Endothelial cell of umbilical vein (primary cell): Measurements from ENCODE around the gene DPP10. TPM values are rescaled to one million over a fixed set of nuclear protein-coding genes. Genes with fewer than 3 reads are reported as not detected.

Experiments used
- BruUV-seq: library from RNA; stranded (reverse); fragments of 400-500 nt; replicated peaks from 2 replicates; lab custom pipeline; 2021; lab: Mats Ljungman, UMichigan
- CTCF ChIA-PET: fragments of 300-600, 350-600 bp; sonication (Branson Sonifier 250); formaldehyde crosslinking; loops from one replicate; lab custom pipeline; 2021; ENCODE audit warnings: antibody characterized with exemption, inconsistent platforms; lab: Charles Lee
- POLR2A ChIA-PET: fragments of 300-600, 350-600 bp; sonication (Branson Sonifier 250); formaldehyde crosslinking; loops from one replicate; lab custom pipeline; 2021; ENCODE audit warnings: antibody characterized with exemption, inconsistent platforms; lab: Charles Lee
- DNase-seq: peaks from one replicate; pipeline ENCODE4 v3.0.0-alpha.2; 2011; ENCODE audit warnings: low read depth, low spot score
- FAIRE-seq: peaks from 2 replicates; lab custom pipeline; 2011; peaks lifted over from hg19 to GRCh38; lab: Jason Lieb, UNC
- H2AFZ ChIP-seq: 2 replicates; pipeline ENCODE4 v1.6.0; 2012; ENCODE audit warnings: low read depth, low read length, control low read depth, inconsistent platforms
- H3K27ac ChIP-seq: 2 replicates; pipeline ENCODE4 v1.5.1; 2011; ENCODE audit warnings: low read depth, mild to moderate bottlenecking, control low read depth, low read length, moderate library complexity; ENCODE audit not compliant: insufficient read depth
- H3K27me3 ChIP-seq, 2 experiments: 2 replicates each; pipeline versions ENCODE4 v1.6.0 to v1.6.1; 2011; ENCODE audit warnings: low read length in 2 of 2, mixed read lengths in 1 of 2; ENCODE audit not compliant: control insufficient read depth in 2 of 2, insufficient read depth in 2 of 2
- H3K36me3 ChIP-seq, 2 experiments: 2 replicates in 1 of 2; 3 replicates in 1 of 2; pipeline ENCODE4 v1.5.1; 2011; ENCODE audit warnings: low read length in 2 of 2, mild to moderate bottlenecking in 1 of 2, moderate library complexity in 1 of 2; ENCODE audit not compliant: control insufficient read depth in 2 of 2, insufficient read depth in 2 of 2; ENCODE audit errors: extremely low read depth in 1 of 2
- H3K4me1 ChIP-seq: 3 replicates; pipeline ENCODE4 v1.5.1; 2011; ENCODE audit warnings: mild to moderate bottlenecking, low read length; ENCODE audit not compliant: control insufficient read depth, insufficient read depth; ENCODE audit errors: extremely low read depth
- H3K4me2 ChIP-seq: 2 replicates; pipeline ENCODE4 v1.6.1; 2011; ENCODE audit warnings: low read length, control low read depth, mixed read lengths; ENCODE audit not compliant: insufficient read depth
- H3K4me3 ChIP-seq, 3 experiments: fragments of 200-600 bp in 1 of 3; sonication (generic), shearing (Covaris generic) in 1 of 3; replicated peaks in 1 of 3; 2 replicates each; pipeline ENCODE4 v1.5.1; 2011 to 2016; ENCODE audit warnings: control low read depth in 3 of 3, low read length in 3 of 3, mild to moderate bottlenecking in 2 of 3, inconsistent platforms in 1 of 3, low read depth in 1 of 3, moderate library complexity in 1 of 3; ENCODE audit not compliant: insufficient read depth in 1 of 3
- H3K79me2 ChIP-seq: 2 replicates; pipeline ENCODE4 v1.6.0; 2012; ENCODE audit warnings: low read length, inconsistent platforms; ENCODE audit not compliant: control insufficient read depth, insufficient read depth
- H3K9ac ChIP-seq: replicated peaks from 2 replicates; pipeline ENCODE3; 2011; ENCODE audit warnings: low read length, control low read depth; ENCODE audit not compliant: insufficient read depth; ENCODE audit errors: extremely low read depth
- H3K9me1 ChIP-seq: replicated peaks from 3 replicates; pipeline ENCODE4 v1.6.0; 2011; ENCODE audit warnings: mild to moderate bottlenecking, low read length; ENCODE audit not compliant: control insufficient read depth, insufficient read depth; ENCODE audit errors: extremely low read depth
- H3K9me3 ChIP-seq: replicated peaks from 2 replicates; pipeline ENCODE4 v1.5.1; 2012; ENCODE audit warnings: low read length, inconsistent platforms; ENCODE audit not compliant: control insufficient read depth, insufficient read depth
- H4K20me1 ChIP-seq: replicated peaks from 2 replicates; pipeline ENCODE3; 2011; ENCODE audit warnings: mild to moderate bottlenecking, low read length; ENCODE audit not compliant: control insufficient read depth, insufficient read depth; ENCODE audit errors: extremely low read depth
- CTCF ChIP-seq, 2 donors: IDR thresholded peaks; 1 replicate in 1 of 2; 2 replicates in 1 of 2; pipeline ENCODE4 v1.5.1; 2011; ENCODE audit warnings: low read length in 2 of 2, mild to moderate bottlenecking in 2 of 2, moderate library complexity in 2 of 2, control low read depth in 1 of 2, inconsistent platforms in 1 of 2, low read depth in 1 of 2; ENCODE audit not compliant: insufficient read depth in 1 of 2; ENCODE audit errors: extremely low read depth in 1 of 2
- EZH2 ChIP-seq: IDR thresholded peaks from 2 replicates; pipeline ENCODE4 v1.6.1; 2012; ENCODE audit warnings: borderline replicate concordance, low read depth, mild to moderate bottlenecking, moderate library complexity, low read length, inconsistent platforms; ENCODE audit not compliant: severe bottlenecking
- FOS ChIP-seq: IDR thresholded peaks from 2 replicates; pipeline ENCODE4 v1.6.1; 2011; ENCODE audit warnings: mild to moderate bottlenecking, low read length, moderate library complexity, borderline replicate concordance; ENCODE audit not compliant: insufficient read depth
- GATA2 ChIP-seq: IDR thresholded peaks from 2 replicates; pipeline ENCODE4 v1.7.0; 2011; ENCODE audit warnings: low read depth, mild to moderate bottlenecking, moderate library complexity, mixed read lengths, low read length; ENCODE audit not compliant: insufficient read length, insufficient read depth
- JUN ChIP-seq: IDR thresholded peaks from 2 replicates; pipeline ENCODE4 v1.6.1; 2011; ENCODE audit warnings: borderline replicate concordance, low read depth; ENCODE audit not compliant: insufficient read length, insufficient read depth
- MAX ChIP-seq: IDR thresholded peaks from 2 replicates; pipeline ENCODE4 v1.6.1; 2011; ENCODE audit not compliant: insufficient read depth, insufficient read length
- MYC ChIP-seq: IDR thresholded peaks from one replicate; pipeline ENCODE4 v1.6.1; 2011; ENCODE audit warnings: mild to moderate bottlenecking, low read depth, low read length
- POLR2A ChIP-seq: IDR thresholded peaks from 2 replicates; pipeline ENCODE4 v1.6.1; 2012; ENCODE audit warnings: low read depth, mild to moderate bottlenecking, control low read depth, low read length
- POLR2AphosphoS5 ChIP-seq: IDR thresholded peaks from 2 replicates; pipeline ENCODE4 v1.6.1; 2012; ENCODE audit warnings: low read depth, mild to moderate bottlenecking, control low read depth, low read length, moderate library complexity; ENCODE audit not compliant: insufficient read depth
- dilution Hi-C: fragments of 300-500 bp; cut with MboI; formaldehyde crosslinking; loops from one replicate; pipeline ENCODE4 v1.15.0; 2019; ENCODE audit warnings: low sequenced_read_pairs; ENCODE audit not compliant: extremely low pct_ligation_motif_present
- intact Hi-C: fragments of 100-400 bp; cut with micrococcal nuclease; formaldehyde crosslinking; loops from one replicate; pipeline ENCODE4 v1.10.0; 2022
- polyA plus RNA-seq, 4 experiments: library from polyadenylated mRNA; depleted of rRNA in 3 of 4; stranded (reverse) in 3 of 4; unstranded in 1 of 4; fragments of >200 nt; gene quantifications; 2 replicates each; pipeline versions ENCODE4 v1.2.1 to v1.2.3, GENCODE V29; 2011 to 2012; ENCODE audit warnings: missing spikeins in 1 of 4
- total RNA-seq: library from RNA; stranded (reverse); gene quantifications from 2 replicates; pipeline ENCODE4 v1.2.3, GENCODE V29; 2021

The DPP10 gene
- total and polyA plus RNA-seq, 2 donors (not counting 3 experiments of a cell fraction or from before 2014, with no cell fraction given) = not detected

- POLR2A ChIA-PET = no interaction called here
- no peak overlapping the region for H3K4me2 ChIP-seq
Observed at GRCh38 chr2:115584507-115584906, 1142.1 kb downstream of the DPP10 start.

More at GRCh38 chr2:115584507-115584906, 1142.1 kb downstream of the DPP10 start:
- no peak for DNase-seq
- H3K36me3 ChIP-seq = no peaks in the 10 kb centered on the region
- intact Hi-C loops = no loop called here
- peaks cover 6% of the 10 kb centered on the region for H3K9me3 ChIP-seq
- H4K20me1 ChIP-seq = no peaks in the 10 kb centered on the region
- H3K9me1 ChIP-seq = no peaks in the 10 kb centered on the region
- CTCF ChIA-PET = no interaction called here
- TF ChIP-seq FOS = no peak
- TF ChIP-seq POLR2A = no peak
- no peak for TF ChIP-seq MAX
- TF ChIP-seq GATA2 = no peak
- no peak for TF ChIP-seq MYC
- TF ChIP-seq CTCF (IDR thresholded peaks at IDR 0.05; ENCODE audit: extremely low read depth in 1 of 2, insufficient read depth in 1 of 2, low read depth in 1 of 2, low read length in 2 of 2) = no peak
- TF ChIP-seq POLR2AphosphoS5 = no peak
- no peak for TF ChIP-seq EZH2
- TF ChIP-seq JUN = no peak
- dilution Hi-C loops = no loop called here
- no peak overlapping the region for H2AFZ ChIP-seq
- no peak overlapping the region for H3K9ac ChIP-seq
- no peak overlapping the region for H3K4me3 ChIP-seq
- FAIRE-seq = no peak
- no peaks in the 10 kb centered on the region for H3K4me1 ChIP-seq
- BruUV-seq = no TSS peak
- H3K79me2 ChIP-seq = no peaks in the 10 kb centered on the region
- no peak overlapping the region for H3K27ac ChIP-seq
- no peaks in the 10 kb centered on the region for H3K27me3 ChIP-seq
